ENCODE results near the gene NFIX. TPM values are rescaled to one million over a fixed set of nuclear protein-coding genes. Genes with fewer than 3 reads are reported as not detected.

The NFIX gene
- total and polyA plus RNA-seq, 2 of the 13 experiments (the other 11 are each of a cell fraction or from before 2014, with no cell fraction given): 3.4 to 5.4 TPM

- TF ChIP-seq ZNF678 (CRISPR knock-in tag; IDR thresholded peaks at IDR 0.05) (no peak), ZNF619 (CRISPR knock-in tag; IDR thresholded peaks at IDR 0.05) (no peak), TIGD3 (CRISPR knock-in tag; IDR thresholded peaks at IDR 0.05; ENCODE audit: borderline replicate concordance) (no peak), SRSF4 (IDR thresholded peaks at IDR 0.05; ENCODE audit: low read depth, low read length, poor library complexity, severe bottlenecking) (no peak), PLRG1 (conservative IDR thresholded peaks at IDR 0.05) (no peak), CENPT (CRISPR knock-in tag; IDR thresholded peaks at IDR 0.05; ENCODE audit: low read depth) (no peak), ATF3 (CRISPR knock-in tag; IDR thresholded peaks at IDR 0.05) (no peak), HDAC1 (CRISPR knock-in tag; IDR thresholded peaks at IDR 0.05) (peak; percentile 100), ZMYM3 (CRISPR knock-in tag; IDR thresholded peaks at IDR 0.05) (peak; percentile 99), MZF1 (CRISPR knock-in tag; IDR thresholded peaks at IDR 0.05; ENCODE audit: borderline replicate concordance) (no peak), ZNF569 (CRISPR knock-in tag; IDR thresholded peaks at IDR 0.05; ENCODE audit: borderline replicate concordance) (0 out of 2 replicates have a peak, but pooled peaks have one; percentile 47), ZBTB42 (CRISPR knock-in tag; IDR thresholded peaks at IDR 0.05) (no peak), ZNF337 (CRISPR knock-in tag; IDR thresholded peaks at IDR 0.05; ENCODE audit: borderline replicate concordance, low read depth) (no peak), ADNP (CRISPR knock-in tag; IDR thresholded peaks at IDR 0.05) (peak; percentile 86)
- TF ChIP-seq, protein P1, sequence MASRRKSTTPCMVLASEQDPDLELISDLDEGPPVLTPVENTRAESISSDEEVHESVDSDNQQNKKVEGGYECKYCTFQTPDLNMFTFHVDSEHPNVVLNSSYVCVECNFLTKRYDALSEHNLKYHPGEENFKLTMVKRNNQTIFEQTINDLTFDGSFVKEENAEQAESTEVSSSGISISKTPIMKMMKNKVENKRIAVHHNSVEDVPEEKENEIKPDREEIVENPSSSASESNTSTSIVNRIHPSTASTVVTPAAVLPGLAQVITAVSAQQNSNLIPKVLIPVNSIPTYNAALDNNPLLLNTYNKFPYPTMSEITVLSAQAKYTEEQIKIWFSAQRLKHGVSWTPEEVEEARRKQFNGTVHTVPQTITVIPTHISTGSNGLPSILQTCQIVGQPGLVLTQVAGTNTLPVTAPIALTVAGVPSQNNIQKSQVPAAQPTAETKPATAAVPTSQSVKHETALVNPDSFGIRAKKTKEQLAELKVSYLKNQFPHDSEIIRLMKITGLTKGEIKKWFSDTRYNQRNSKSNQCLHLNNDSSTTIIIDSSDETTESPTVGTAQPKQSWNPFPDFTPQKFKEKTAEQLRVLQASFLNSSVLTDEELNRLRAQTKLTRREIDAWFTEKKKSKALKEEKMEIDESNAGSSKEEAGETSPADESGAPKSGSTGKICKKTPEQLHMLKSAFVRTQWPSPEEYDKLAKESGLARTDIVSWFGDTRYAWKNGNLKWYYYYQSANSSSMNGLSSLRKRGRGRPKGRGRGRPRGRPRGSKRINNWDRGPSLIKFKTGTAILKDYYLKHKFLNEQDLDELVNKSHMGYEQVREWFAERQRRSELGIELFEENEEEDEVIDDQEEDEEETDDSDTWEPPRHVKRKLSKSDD (CRISPR knock-in tag; IDR thresholded peaks at IDR 0.05; ENCODE audit: low read depth): no peak
- TF ChIP-seq, protein P2, sequence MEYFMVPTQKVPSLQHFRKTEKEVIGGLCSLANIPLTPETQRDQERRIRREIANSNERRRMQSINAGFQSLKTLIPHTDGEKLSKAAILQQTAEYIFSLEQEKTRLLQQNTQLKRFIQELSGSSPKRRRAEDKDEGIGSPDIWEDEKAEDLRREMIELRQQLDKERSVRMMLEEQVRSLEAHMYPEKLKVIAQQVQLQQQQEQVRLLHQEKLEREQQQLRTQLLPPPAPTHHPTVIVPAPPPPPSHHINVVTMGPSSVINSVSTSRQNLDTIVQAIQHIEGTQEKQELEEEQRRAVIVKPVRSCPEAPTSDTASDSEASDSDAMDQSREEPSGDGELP (IDR thresholded peaks at IDR 0.05; ENCODE audit: borderline replicate concordance, low read depth): no peak
- TF ChIP-seq, protein P3, sequence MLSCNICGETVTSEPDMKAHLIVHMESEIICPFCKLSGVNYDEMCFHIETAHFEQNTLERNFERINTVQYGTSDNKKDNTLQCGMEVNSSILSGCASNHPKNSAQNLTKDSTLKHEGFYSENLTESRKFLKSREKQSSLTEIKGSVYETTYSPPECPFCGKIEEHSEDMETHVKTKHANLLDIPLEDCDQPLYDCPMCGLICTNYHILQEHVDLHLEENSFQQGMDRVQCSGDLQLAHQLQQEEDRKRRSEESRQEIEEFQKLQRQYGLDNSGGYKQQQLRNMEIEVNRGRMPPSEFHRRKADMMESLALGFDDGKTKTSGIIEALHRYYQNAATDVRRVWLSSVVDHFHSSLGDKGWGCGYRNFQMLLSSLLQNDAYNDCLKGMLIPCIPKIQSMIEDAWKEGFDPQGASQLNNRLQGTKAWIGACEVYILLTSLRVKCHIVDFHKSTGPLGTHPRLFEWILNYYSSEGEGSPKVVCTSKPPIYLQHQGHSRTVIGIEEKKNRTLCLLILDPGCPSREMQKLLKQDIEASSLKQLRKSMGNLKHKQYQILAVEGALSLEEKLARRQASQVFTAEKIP (CRISPR knock-in tag; IDR thresholded peaks at IDR 0.05; ENCODE audit: borderline replicate concordance): no peak
- TF ChIP-seq, protein P4, sequence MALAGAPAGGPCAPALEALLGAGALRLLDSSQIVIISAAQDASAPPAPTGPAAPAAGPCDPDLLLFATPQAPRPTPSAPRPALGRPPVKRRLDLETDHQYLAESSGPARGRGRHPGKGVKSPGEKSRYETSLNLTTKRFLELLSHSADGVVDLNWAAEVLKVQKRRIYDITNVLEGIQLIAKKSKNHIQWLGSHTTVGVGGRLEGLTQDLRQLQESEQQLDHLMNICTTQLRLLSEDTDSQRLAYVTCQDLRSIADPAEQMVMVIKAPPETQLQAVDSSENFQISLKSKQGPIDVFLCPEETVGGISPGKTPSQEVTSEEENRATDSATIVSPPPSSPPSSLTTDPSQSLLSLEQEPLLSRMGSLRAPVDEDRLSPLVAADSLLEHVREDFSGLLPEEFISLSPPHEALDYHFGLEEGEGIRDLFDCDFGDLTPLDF (CRISPR knock-in tag; IDR thresholded peaks at IDR 0.05): no peak
Measured at GRCh38 chr19:13116282-13117175, 121.3 kb downstream of the NFIX start, which contains the start of gene TRMT1 (continued).
